GM19467 (cell line): Measurements from ENCODE around the gene CDH13.

ENCODE experiments used
- ATAC-seq: cut with Tn5 transposase; IDR thresholded peaks from one replicate; pipeline ENCODE4 v1.9.1; 2021; ENCODE audit warnings: mild to moderate bottlenecking, moderate library complexity; ENCODE audit not compliant: unreplicated experiment

Gene CDH13

DNA sequence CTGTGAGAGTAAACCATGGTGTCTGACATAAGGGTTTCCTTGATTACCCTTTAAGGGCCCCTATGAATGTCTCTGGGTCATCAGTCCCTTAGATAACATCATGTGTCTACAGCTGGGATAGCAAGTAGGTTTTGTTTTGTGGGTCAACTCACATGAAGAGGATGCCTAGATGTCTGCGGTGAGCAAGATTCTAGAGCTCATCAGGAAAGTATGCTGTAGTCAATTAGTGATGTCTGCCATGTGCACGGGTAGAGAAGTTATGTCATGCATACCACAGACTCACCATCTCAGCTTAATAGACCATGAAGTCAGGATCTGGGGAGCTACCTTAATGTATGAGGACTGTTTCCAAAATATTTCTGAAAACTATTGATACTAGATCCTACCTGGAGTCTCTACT lies 57.5 kb downstream of the CDH13 start:
- ATAC-seq, result no peak

- no peak for ATAC-seq
Observed at GRCh38 chr16:82685526-82685925, 58.8 kb downstream of the CDH13 start.

GRCh38 chr16:82694239-82694874 lies 67.6 kb downstream of the CDH13 start:
- no peak for ATAC-seq

DNA sequence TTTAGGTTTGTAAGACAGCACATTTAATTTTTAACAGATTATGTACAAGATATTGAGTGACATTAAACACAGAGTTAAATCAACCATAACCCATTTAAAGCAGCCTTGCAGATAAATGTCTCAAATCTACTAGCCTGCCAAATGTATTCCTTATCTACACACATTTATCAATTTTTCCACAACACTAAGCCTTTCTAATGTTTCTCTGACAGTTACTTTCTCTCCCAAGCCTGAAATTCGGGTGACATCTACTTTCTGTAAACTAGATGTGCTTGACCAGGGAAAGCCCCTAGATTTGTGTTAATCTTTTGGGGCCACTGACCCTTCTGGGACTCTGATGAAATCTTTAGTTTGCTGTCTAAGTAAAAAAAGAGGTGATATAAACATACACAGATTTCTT lies 69.0 kb downstream of the CDH13 start:
- ATAC-seq, result no peak

- ATAC-seq, result no peak
Observed at GRCh38 chr16:82699260-82699659, 72.5 kb downstream of the CDH13 start.

- ATAC-seq, result no peak
Observed at GRCh38 chr16:82699711-82700495, 73.1 kb downstream of the CDH13 start.

DNA sequence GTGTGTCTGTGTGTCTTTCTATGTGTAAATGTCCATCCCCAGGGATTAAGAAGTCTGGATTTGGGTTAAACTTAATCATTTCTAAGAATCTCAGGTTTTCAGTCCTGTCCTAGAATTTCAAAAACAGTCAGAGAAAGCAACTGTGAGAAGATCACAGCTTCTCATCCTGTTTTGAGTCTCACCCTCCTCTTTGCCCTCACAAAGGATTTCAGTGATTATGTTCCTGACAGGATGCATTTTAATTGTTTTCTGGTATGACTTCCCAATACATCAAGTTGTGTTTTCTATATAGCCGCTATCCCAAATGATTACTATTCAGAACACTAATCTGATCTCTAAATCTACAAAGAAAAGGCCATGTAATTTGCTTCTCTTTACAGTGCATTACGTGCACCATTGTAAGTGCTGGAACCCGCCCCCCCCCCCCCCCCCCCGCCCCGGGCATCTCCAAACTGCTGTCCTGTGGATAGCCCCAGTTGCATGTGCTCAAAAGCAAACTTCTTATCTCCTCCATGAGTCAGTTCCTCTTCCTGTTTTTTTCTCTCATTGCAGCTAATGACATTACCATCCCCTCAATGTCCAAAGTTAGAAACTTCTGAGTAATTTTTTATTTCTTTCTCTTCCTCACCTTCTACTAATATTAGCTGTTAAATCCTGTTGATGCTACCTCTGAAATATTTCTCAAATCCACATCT lies 73.9 kb downstream of the CDH13 start:
- no peak for ATAC-seq

DNA sequence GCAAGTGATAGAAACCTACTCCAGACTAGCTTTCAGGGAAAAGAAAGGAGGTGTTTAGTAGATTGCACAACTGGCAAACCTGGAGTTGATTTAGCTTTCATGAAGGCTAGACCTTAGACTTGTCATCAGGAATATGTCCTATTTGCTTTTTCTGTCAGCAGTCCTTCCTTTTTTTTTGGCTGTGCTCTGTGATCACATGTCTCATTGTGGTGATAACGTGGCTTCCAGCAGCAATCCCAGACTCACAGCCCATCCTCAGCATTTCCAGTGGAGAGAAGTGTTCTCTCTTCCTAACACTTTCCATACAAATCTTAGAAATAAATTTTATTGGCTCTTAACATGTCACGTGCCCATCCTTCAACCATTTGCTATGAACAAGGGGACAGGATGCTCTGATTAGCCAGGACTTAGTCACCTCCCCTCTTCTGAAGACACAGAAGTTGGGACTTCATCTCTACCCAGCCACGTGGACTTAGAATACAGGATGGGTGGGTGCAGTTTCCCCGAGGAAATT lies 74.7 kb downstream of the CDH13 start:
- no peak for ATAC-seq

- ATAC-seq, result no peak
Observed at GRCh38 chr16:82703161-82703560, 76.4 kb downstream of the CDH13 start.

- ATAC-seq, result no peak
Observed at GRCh38 chr16:82703871-82704768, 77.4 kb downstream of the CDH13 start.

- ATAC-seq, result no peak
Observed at GRCh38 chr16:82709987-82710386, 83.2 kb downstream of the CDH13 start.

- no peak for ATAC-seq
Observed at GRCh38 chr16:82713778-82714177, 87.0 kb downstream of the CDH13 start.

DNA sequence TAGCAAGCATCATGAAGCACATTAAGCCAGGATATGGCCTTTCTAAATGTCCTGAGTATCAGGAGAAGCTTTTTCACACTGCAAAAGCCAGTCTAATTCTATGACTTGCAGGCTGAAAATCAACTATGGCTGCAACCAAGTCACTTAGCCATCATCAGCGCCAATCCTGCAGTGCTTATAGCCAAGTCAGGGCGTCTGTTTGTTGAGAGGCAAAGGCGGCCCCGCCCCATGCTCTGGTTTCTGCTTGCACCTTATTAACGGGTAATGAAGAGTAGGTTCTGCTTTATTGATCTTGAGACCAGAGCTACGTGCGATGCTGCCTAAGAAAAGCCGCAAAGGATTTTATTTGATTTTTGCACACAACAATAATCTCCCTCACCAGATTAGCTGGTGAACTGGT lies 88.4 kb downstream of the CDH13 start:
- no peak for ATAC-seq

GRCh38 chr16:82715833-82716232 lies 89.1 kb downstream of the CDH13 start:
- no peak for ATAC-seq

DNA sequence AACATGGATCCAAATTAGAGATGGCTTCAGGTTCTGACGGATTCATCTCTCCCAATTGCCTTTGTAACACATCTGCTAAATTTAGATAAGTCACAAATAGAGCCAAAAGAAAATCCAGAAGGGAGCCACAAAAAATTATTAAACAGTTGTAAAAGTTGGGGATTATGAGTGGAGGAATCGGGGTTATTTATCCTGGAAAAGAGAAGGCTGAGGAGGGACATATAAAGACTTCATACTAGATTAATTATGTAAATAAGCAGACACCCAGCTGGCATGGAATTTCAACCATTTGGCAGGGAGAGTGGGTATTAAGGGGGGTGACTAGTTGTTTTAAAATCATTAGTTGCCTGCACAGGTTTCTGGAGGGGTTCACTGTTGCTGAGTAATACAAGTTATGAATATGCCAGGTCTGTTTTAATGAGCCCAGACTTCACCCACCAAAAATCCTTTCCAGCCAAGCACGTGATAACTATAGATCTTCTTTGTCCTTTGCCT lies 89.6 kb downstream of the CDH13 start:
- no peak for ATAC-seq

GRCh38 chr16:82720414-82720813 lies 93.6 kb downstream of the CDH13 start:
- ATAC-seq, result no peak

DNA sequence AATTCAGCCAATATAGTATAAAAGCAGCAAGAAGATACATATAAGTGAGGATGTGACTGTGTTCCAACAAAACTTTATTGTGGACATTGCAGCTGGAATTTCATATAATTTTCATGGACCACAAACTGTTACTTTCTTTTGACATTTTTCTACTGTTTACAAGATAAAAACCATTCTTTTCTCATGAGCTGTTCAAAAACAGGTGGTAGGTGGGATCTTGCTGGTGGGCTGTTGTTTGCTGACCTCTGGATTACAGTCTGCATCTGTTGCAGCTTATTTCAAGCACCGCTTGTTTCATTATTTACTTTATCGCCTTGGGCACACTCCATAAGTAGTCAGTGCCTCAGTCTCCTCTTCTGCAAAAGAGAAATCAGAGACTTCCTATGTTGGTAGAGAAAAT lies 99.5 kb downstream of the CDH13 start:
- no peak for ATAC-seq

GRCh38 chr16:82728901-82729300 lies 102.1 kb downstream of the CDH13 start:
- ATAC-seq, result no peak

DNA sequence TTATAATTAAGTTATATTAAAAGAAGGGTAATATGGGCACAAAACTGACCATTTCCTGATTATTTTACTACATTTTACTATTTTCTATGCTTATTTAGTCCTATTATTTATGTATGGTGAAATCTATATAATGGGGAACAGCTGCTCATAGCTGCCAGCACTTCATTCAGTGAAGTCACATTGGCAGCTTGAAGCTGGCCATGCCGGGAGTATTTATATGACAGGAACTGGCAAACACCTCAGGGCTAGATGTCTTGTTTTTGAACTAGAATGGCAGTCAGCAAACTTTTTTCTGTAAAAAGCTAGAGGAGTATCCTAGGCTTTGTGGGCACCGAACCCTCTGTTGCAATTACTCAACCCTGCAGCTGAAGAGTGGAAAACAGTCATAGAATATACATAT lies 104.1 kb downstream of the CDH13 start:
- no peak for ATAC-seq

- ATAC-seq, result no peak
Observed at GRCh38 chr16:82732461-82732860, 105.7 kb downstream of the CDH13 start.

- no peak for ATAC-seq
Observed at GRCh38 chr16:82735186-82735585, 108.4 kb downstream of the CDH13 start.
